Endodermal cell (in vitro differentiated cells): ENCODE measurements around the gene CFAP54. TPM values are rescaled to one million over a fixed set of nuclear protein-coding genes. Genes with fewer than 3 reads are reported as not detected.

ENCODE experiments used
- DNase-seq: peaks from one replicate; pipeline ENCODE4 v3.0.0-alpha.2; 2017
- H3K27ac ChIP-seq: 2 replicates; pipeline ENCODE4 v1.5.1; 2013; ENCODE audit warnings: mild to moderate bottlenecking, low read depth, low read length, moderate library complexity
- H3K27me3 ChIP-seq: 2 replicates; pipeline ENCODE4 v1.6.1; 2013; ENCODE audit warnings: mild to moderate bottlenecking, low read length, moderate library complexity; ENCODE audit not compliant: insufficient read depth, control insufficient read depth, poor library complexity, severe bottlenecking
- H3K36me3 ChIP-seq: 2 replicates; pipeline ENCODE4 v1.7.0; 2013; ENCODE audit warnings: mild to moderate bottlenecking, low read length, moderate library complexity; ENCODE audit not compliant: control insufficient read depth, insufficient read depth
- H3K4me1 ChIP-seq: one replicate; pipeline ENCODE4 v1.7.0; 2013; ENCODE audit warnings: low read length; ENCODE audit not compliant: control insufficient read depth, insufficient read depth
- H3K4me3 ChIP-seq: 2 replicates; pipeline ENCODE4 v1.5.1; 2013; ENCODE audit warnings: mild to moderate bottlenecking, low read length, moderate library complexity
- H3K9ac ChIP-seq: 2 replicates; pipeline ENCODE4 v1.6.1; 2013; ENCODE audit warnings: mild to moderate bottlenecking, low read length, moderate library complexity; ENCODE audit not compliant: poor library complexity, severe bottlenecking; ENCODE audit errors: extremely low read depth
- H3K9me3 ChIP-seq: 2 replicates; pipeline ENCODE4 v1.6.1; 2013; ENCODE audit warnings: mild to moderate bottlenecking, low read length, moderate library complexity; ENCODE audit not compliant: control insufficient read depth
- H3K27ac Mint-ChIP-seq: 2 replicates; pipeline ENCODE4 v1.8.0; 2020; ENCODE audit warnings: mixed read lengths
- H3K27me3 Mint-ChIP-seq: 2 replicates; pipeline ENCODE4 v1.8.0; 2021; ENCODE audit warnings: mild to moderate bottlenecking, mixed read lengths; ENCODE audit not compliant: insufficient read depth
- H3K36me3 Mint-ChIP-seq: 2 replicates; pipeline ENCODE4 v1.8.0; 2020; ENCODE audit warnings: low read depth, mixed read lengths
- H3K4me1 Mint-ChIP-seq: 2 replicates; pipeline ENCODE4 v1.8.0; 2020; ENCODE audit warnings: mixed read lengths
- H3K4me3 Mint-ChIP-seq: 2 replicates; pipeline ENCODE4 v1.8.0; 2020; ENCODE audit warnings: mild to moderate bottlenecking, moderate library complexity, mixed read lengths
- H3K9me3 Mint-ChIP-seq: 2 replicates; pipeline ENCODE4 v1.8.0; 2020; ENCODE audit warnings: mild to moderate bottlenecking, mixed read lengths
- WGBS, 2 experiments: methylation state at CpG; one replicate each; pipeline versions ENCODE4 v1.1.5 to v1.1.7; 2013; ENCODE audit warnings: missing lambda C conversion rate in 2 of 2, mixed read lengths in 1 of 2; ENCODE audit not compliant: insufficient coverage in 1 of 2, insufficient read length in 1 of 2; 5-methylcytosine and 5-hydroxymethylcytosine counted together
- total RNA-seq, 2 donors: library from RNA; stranded (reverse); fragmentation: NEBNext Ultra II Directional in 1 of 2; extraction: Animal tissue kit (Norgen Biotek cat#: 25700) in 1 of 2; gene quantifications; 2 replicates in 1 of 2; 3 replicates in 1 of 2; pipeline ENCODE4 v1.2.1, GENCODE V29; 2021
- TF ChIP-seq, protein P1 (sequence below): fragments of 200-600 bp; sonication (generic); conservative IDR thresholded peaks from 2 replicates; pipeline ENCODE4 v1.5.0; 2021; ENCODE audit warnings: antibody characterized with exemption, mild to moderate bottlenecking

The CFAP54 gene
- total RNA-seq, 2 donors from 2014 or later, result 1.5 to 1.7 TPM

DNA sequence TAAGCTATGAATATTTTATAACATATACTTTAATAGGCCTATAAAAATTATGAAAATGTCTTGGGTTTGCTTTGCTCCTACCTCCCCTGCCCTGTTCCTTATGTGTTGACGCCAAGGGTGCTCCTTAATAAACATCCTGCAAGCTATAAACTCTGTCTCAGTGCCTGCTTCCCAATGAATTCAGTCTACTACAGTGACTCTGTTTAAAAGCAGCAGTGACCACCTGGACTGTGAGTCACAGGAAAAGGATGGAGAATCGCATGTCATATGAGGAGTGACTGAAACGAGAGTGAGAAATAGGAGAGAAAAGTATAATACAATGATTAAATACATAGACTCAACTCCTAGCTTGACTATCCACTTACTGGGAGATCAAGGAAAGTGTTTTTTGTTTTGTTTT, 41.1 kb upstream of the CFAP54 start:
- no peaks in the 10 kb centered on the region for H3K4me1 ChIP-seq
- Mint-ChIP-seq H3K4me3 (no peak overlapping the region), H3K27me3 (peaks cover 16% of the 10 kb centered on the region), H3K36me3 (no peaks in the 10 kb centered on the region), H3K4me1 (peaks cover 4% of the 10 kb centered on the region), H3K27ac (no peak overlapping the region), H3K9me3 (no peaks in the 10 kb centered on the region)
- 99 to 100% methylated on average over 1 to 3 of the region's 3 CpGs for WGBS, 2 experiments
- H3K36me3 ChIP-seq, result no peaks in the 10 kb centered on the region
- H3K27me3 ChIP-seq, result no peaks in the 10 kb centered on the region
- DNase-seq, result no peak
- no peak overlapping the region for H3K9ac ChIP-seq
- H3K27ac ChIP-seq, result no peak overlapping the region
- H3K4me3 ChIP-seq, result no peak overlapping the region
- H3K9me3 ChIP-seq, result no peaks in the 10 kb centered on the region
- TF ChIP-seq, protein P1, sequence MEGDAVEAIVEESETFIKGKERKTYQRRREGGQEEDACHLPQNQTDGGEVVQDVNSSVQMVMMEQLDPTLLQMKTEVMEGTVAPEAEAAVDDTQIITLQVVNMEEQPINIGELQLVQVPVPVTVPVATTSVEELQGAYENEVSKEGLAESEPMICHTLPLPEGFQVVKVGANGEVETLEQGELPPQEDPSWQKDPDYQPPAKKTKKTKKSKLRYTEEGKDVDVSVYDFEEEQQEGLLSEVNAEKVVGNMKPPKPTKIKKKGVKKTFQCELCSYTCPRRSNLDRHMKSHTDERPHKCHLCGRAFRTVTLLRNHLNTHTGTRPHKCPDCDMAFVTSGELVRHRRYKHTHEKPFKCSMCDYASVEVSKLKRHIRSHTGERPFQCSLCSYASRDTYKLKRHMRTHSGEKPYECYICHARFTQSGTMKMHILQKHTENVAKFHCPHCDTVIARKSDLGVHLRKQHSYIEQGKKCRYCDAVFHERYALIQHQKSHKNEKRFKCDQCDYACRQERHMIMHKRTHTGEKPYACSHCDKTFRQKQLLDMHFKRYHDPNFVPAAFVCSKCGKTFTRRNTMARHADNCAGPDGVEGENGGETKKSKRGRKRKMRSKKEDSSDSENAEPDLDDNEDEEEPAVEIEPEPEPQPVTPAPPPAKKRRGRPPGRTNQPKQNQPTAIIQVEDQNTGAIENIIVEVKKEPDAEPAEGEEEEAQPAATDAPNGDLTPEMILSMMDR, result no peak

DNA sequence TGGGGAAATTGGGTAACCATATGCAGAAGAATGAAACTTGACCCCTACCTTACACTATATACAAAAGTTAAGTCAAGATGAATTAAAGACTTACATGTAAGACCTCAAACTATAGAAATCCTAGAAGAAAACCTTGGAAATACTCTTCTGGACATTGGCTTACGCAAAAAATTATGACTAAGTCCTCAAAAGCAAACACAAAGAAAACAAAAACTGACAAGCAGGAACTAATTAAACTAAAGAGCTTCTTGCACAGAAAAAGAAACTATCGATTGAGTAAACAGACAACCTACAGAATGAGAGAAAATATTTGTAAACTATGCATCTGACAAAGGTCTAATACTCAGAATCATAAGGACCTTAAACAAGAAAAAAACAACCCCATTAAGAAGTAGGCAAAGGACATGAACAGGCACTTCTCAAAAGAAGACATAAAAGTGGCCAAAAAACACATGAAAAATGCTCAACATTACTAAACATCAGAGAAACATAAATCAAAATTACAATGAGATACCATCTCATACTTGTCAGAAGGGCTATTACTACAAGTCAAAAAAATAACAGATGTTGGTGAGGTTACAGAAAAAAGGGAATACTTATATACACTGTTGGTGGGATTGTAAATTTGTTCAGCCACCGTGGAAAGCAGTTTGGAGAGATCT, 37.0 kb upstream of the CFAP54 start:
- no peaks in the 10 kb centered on the region for H3K4me1 ChIP-seq
- no peak overlapping the region for H3K27ac ChIP-seq
- no peaks in the 10 kb centered on the region for H3K36me3 ChIP-seq
- Mint-ChIP-seq H3K4me3 (no peak overlapping the region), H3K27me3 (peaks cover 31% of the 10 kb centered on the region), H3K27ac (no peak overlapping the region), H3K9me3 (no peaks in the 10 kb centered on the region), H3K4me1 (peaks cover 4% of the 10 kb centered on the region), H3K36me3 (no peaks in the 10 kb centered on the region)
- TF ChIP-seq, protein P1, result no peak
- WGBS, 2 experiments, result 89 to 100% methylated on average over 1 to 3 of the region's 3 CpGs
- H3K27me3 ChIP-seq, result no peaks in the 10 kb centered on the region
- H3K9me3 ChIP-seq, result no peaks in the 10 kb centered on the region
- no peak overlapping the region for H3K9ac ChIP-seq
- H3K4me3 ChIP-seq, result no peak overlapping the region
- DNase-seq, result no peak

DNA sequence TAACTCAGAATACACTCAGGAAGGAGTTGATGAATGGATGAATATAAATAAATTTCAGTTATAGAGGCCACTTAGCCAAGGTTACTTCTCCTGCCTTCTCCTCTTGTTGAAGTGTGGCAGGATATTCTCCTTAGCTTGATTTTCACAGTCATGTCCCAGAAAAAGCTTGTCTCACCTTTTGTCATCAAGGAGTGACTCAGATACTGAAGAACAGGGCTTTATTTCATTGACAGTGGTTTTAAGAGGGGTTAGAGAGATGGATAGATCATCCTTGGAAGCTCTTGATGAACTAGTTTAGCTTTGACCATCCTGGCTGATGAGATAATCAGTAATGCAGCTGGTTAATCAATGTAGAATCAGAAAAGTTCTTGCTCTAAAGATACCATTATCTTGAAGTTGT, 35.0 kb upstream of the CFAP54 start:
- Histone ChIP-seq H3K9me3 (no peaks in the 10 kb centered on the region), H3K36me3 (no peaks in the 10 kb centered on the region), H3K4me3 (no peak overlapping the region), H3K27ac (no peak overlapping the region), H3K9ac (no peak overlapping the region), H3K4me1 (no peaks in the 10 kb centered on the region), H3K27me3 (no peaks in the 10 kb centered on the region)
- TF ChIP-seq, protein P1, result no peak
- peaks cover 7% of the 10 kb centered on the region for H3K4me1 Mint-ChIP-seq
- no peaks in the 10 kb centered on the region for H3K36me3 Mint-ChIP-seq
- DNase-seq, result no peak
- H3K9me3 Mint-ChIP-seq, result no peaks in the 10 kb centered on the region
- peaks cover 31% of the 10 kb centered on the region for H3K27me3 Mint-ChIP-seq
- H3K4me3 Mint-ChIP-seq, result no peak overlapping the region
- H3K27ac Mint-ChIP-seq, result no peak overlapping the region
